ENCODE results near the gene CHCHD6.

CHCHD6 gene

GRCh38 chr3:126913524-126913923 is 209.5 kb downstream of the CHCHD6 start:
- no peak for FAIRE-seq
- DNase-seq (ENCODE audit: insufficient read length, low spot score) = no peak

GRCh38 chr3:126914226-126914625 is 210.2 kb downstream of the CHCHD6 start:
- DNase-seq (ENCODE audit: insufficient read length, low spot score) = no peak
- FAIRE-seq = no peak

- FAIRE-seq = no peak
Observed at GRCh38 chr3:126915015-126915414, 211.0 kb downstream of the CHCHD6 start.

GRCh38 chr3:126916546-126916945 is 212.5 kb downstream of the CHCHD6 start:
- FAIRE-seq = no peak
- no peak for DNase-seq (ENCODE audit: insufficient read length, low spot score)

More at GRCh38 chr3:126915015-126915414, 211.0 kb downstream of the CHCHD6 start:
- DNase-seq (ENCODE audit: insufficient read length, low spot score) = no peak

GRCh38 chr3:126917232-126917804 is 213.3 kb downstream of the CHCHD6 start:
- FAIRE-seq = no peak
- DNase-seq (ENCODE audit: insufficient read length, low spot score) = no peak

GRCh38 chr3:126918355-126918821 is 214.3 kb downstream of the CHCHD6 start:
- DNase-seq (ENCODE audit: insufficient read length, low spot score) (no peak), FAIRE-seq (no peak)

- DNase-seq (ENCODE audit: insufficient read length, low spot score) (no peak), FAIRE-seq (no peak)
Observed at GRCh38 chr3:126921085-126921824, 217.2 kb downstream of the CHCHD6 start.

GRCh38 chr3:126922466-126922865 is 218.4 kb downstream of the CHCHD6 start:
- DNase-seq (ENCODE audit: insufficient read length, low spot score) (no peak), FAIRE-seq (no peak)

GRCh38 chr3:126923423-126923822 is 219.4 kb downstream of the CHCHD6 start:
- DNase-seq (ENCODE audit: insufficient read length, low spot score) = no peak

GRCh38 chr3:126923895-126924294 is 219.9 kb downstream of the CHCHD6 start:
- no peak for FAIRE-seq

More at GRCh38 chr3:126923423-126923822, 219.4 kb downstream of the CHCHD6 start:
- FAIRE-seq = no peak

GRCh38 chr3:126924458-126924857 is 220.4 kb downstream of the CHCHD6 start:
- FAIRE-seq (no peak), DNase-seq (ENCODE audit: insufficient read length, low spot score) (no peak)

More at GRCh38 chr3:126923895-126924294, 219.9 kb downstream of the CHCHD6 start:
- no peak for DNase-seq (ENCODE audit: insufficient read length, low spot score)

- no peak for DNase-seq (ENCODE audit: insufficient read length, low spot score)
- no peak for FAIRE-seq
Observed at GRCh38 chr3:126925411-126926171, 221.6 kb downstream of the CHCHD6 start.

- FAIRE-seq = peak; percentile 90
- DNase-seq (ENCODE audit: insufficient read length, low spot score) = no peak
Observed at GRCh38 chr3:126926684-126927400, 222.8 kb downstream of the CHCHD6 start.

- FAIRE-seq (no peak), DNase-seq (ENCODE audit: insufficient read length, low spot score) (no peak)
Observed at GRCh38 chr3:126927401-126927750, 223.3 kb downstream of the CHCHD6 start.

- DNase-seq (ENCODE audit: insufficient read length, low spot score) (no peak), FAIRE-seq (no peak)
Observed at GRCh38 chr3:126927846-126928245, 223.8 kb downstream of the CHCHD6 start.

- DNase-seq (ENCODE audit: insufficient read length, low spot score) (no peak), FAIRE-seq (no peak)
Observed at GRCh38 chr3:126928921-126929474, 225.0 kb downstream of the CHCHD6 start.

- no peak for DNase-seq (ENCODE audit: insufficient read length, low spot score)
- no peak for FAIRE-seq
Observed at GRCh38 chr3:126930936-126931600, 227.0 kb downstream of the CHCHD6 start.

GRCh38 chr3:126931806-126932187 is 227.8 kb downstream of the CHCHD6 start:
- FAIRE-seq (no peak), DNase-seq (ENCODE audit: insufficient read length, low spot score) (no peak)

- FAIRE-seq (no peak), DNase-seq (ENCODE audit: insufficient read length, low spot score) (no peak)
Observed at GRCh38 chr3:126932188-126932931, 228.3 kb downstream of the CHCHD6 start.

Data from HTR-8/SVneo (cell line).